ENCODE data around the gene FAM219A. TPM values are rescaled to one million over a fixed set of nuclear protein-coding genes. Genes with fewer than 3 reads are reported as not detected.
A peak's percentile ranks its signal among the peaks of the same experiment; 100 is the strongest.

FAM219A gene
- total RNA-seq, 1 donor from 2014 or later: 13.4 TPM

DNA sequence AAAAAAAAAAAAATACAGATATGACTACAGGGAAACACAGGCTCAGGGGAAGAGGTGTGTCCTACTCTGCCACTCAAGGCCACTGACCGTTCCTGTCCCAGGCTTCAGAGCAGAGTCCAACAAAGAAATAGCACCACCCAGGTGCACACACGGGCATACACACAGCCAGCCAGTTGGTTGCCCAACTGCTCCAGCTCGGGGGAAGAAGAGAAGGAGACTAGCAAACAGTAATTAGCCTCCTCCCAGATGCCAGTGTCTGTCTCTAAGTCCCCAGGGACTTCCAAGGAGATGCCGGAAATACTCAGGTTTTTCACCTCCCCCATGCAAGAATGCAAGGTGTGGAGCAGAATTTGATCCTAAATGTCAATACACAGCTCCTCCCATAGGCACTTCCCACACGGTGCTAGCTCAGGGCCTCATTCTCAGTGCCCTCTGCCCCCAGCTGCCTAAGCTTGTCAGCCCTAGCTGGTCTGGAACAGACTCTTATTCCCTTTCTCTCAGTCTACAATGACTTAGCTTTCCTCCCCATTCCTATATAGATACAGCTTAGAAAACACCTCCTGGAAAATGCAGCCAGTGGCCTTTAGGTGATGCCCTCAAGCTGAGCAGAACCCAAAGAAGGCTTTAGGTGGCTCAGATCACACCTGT, 83.3 kb downstream of the FAM219A start:
- Mint-ChIP-seq H3K27ac (peak overlapping the region; percentile 90), H3K9me3 (no peaks in the 10 kb centered on the region), H3K36me3 (peaks cover 13% of the 10 kb centered on the region), H3K27me3 (peaks cover 21% of the 10 kb centered on the region), H3K4me1 (ENCODE audit: unreplicated experiment) (peaks cover 18% of the 10 kb centered on the region), H3K4me3 (peak overlapping the region; percentile 91)
- no peak for DNase-seq (ENCODE audit: extremely low spot score, unreplicated experiment)
- TF ChIP-seq, protein P1, sequence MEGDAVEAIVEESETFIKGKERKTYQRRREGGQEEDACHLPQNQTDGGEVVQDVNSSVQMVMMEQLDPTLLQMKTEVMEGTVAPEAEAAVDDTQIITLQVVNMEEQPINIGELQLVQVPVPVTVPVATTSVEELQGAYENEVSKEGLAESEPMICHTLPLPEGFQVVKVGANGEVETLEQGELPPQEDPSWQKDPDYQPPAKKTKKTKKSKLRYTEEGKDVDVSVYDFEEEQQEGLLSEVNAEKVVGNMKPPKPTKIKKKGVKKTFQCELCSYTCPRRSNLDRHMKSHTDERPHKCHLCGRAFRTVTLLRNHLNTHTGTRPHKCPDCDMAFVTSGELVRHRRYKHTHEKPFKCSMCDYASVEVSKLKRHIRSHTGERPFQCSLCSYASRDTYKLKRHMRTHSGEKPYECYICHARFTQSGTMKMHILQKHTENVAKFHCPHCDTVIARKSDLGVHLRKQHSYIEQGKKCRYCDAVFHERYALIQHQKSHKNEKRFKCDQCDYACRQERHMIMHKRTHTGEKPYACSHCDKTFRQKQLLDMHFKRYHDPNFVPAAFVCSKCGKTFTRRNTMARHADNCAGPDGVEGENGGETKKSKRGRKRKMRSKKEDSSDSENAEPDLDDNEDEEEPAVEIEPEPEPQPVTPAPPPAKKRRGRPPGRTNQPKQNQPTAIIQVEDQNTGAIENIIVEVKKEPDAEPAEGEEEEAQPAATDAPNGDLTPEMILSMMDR (conservative IDR thresholded peaks at IDR 0.05): no peak

DNA sequence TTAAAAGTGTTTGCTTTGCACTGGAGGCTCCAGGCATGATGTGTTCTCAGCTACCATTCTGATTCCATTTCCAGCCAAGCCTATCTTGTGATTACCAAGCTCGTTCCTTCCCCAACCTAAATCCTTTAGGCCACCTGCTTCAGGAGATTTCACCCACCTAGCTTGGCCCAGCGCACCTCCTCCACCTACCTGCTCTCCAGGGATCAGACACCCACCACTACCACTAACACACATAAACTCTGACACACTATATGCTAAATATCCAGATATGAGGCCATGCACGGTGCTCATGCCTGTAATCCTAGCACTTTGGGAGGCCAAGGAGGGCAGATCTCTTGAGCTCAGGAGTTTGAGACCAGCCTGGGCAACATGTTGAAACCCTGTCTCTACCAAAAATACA, 84.0 kb downstream of the FAM219A start:
- peaks cover 16% of the 10 kb centered on the region for H3K4me1 Mint-ChIP-seq (ENCODE audit: unreplicated experiment)
- peak overlapping the region; percentile 7 for H3K4me3 Mint-ChIP-seq

DNA sequence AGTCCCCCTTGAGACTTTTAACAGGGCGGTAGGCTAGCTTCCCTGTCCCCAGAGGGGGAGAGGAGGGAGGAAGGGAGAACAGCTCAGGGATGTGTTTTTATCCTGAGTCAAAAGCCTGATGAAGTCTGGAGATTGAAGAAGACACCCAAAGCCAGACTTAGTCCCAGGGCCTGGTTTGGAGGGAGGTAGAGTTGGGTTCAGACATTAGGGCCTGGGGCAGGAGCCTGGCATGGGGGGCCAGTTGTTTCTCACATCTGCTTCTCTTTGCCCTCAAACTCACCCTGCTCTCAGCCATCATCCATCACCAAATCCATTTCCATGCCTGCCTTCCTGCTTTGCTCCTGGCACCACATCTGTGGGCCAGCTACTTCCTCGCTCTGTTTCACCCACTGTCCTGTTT, 84.6 kb downstream of the FAM219A start:
- Mint-ChIP-seq H3K27me3 (peaks cover 8% of the 10 kb centered on the region), H3K36me3 (peaks cover 17% of the 10 kb centered on the region), H3K4me1 (ENCODE audit: unreplicated experiment) (peaks cover 12% of the 10 kb centered on the region), H3K9me3 (peaks cover 2% of the 10 kb centered on the region), H3K27ac (peak overlapping the region; percentile 11), H3K4me3 (peak overlapping the region; percentile 7)
- no peak for DNase-seq (ENCODE audit: extremely low spot score, unreplicated experiment)
- TF ChIP-seq, protein P1 (conservative IDR thresholded peaks at IDR 0.05): no peak

More for the DNA sequence above, 84.0 kb downstream of the FAM219A start:
- DNase-seq (ENCODE audit: extremely low spot score, unreplicated experiment): no peak
- H3K27ac Mint-ChIP-seq: peak overlapping the region; percentile 11
- TF ChIP-seq, protein P1 (conservative IDR thresholded peaks at IDR 0.05): no peak
- H3K36me3 Mint-ChIP-seq: peaks cover 16% of the 10 kb centered on the region
- no peaks in the 10 kb centered on the region for H3K9me3 Mint-ChIP-seq
- H3K27me3 Mint-ChIP-seq: peaks cover 14% of the 10 kb centered on the region

DNA sequence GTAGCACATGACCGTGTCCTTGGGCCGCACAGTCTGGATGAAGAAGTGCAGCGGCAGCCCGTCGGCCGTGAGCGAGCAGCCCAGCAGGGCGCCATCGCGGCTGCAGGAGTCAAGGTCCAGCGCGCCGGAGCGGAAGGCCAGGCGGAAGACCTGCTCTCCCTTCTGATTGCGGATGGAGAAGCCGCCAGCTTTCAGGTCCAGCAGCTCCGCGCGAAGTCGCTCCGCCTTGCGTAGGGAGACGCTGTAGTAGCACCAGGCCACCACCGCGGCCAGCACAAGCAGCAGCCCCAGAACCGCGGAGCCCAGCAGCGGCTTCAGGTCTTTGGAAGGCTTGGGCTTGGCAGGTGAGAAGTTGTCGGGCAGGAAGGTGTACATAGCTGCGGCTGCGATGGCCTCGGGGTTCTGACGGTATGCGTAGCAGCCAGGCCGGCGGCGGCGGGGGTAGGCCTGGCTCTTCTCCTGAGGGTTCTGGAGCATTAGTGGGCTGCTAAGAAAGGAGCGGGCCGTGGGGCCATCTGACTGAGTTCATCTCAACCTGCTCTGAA, 85.8 kb downstream of the FAM219A start:
- peaks cover 12% of the 10 kb centered on the region for H3K4me1 Mint-ChIP-seq (ENCODE audit: unreplicated experiment)
- peaks cover 7% of the 10 kb centered on the region for H3K9me3 Mint-ChIP-seq
- H3K27me3 Mint-ChIP-seq: no peaks in the 10 kb centered on the region
- peak overlapping the region; percentile 63 for H3K27ac Mint-ChIP-seq
- TF ChIP-seq, protein P1 (conservative IDR thresholded peaks at IDR 0.05): no peak
- no peak for DNase-seq (ENCODE audit: extremely low spot score, unreplicated experiment)
- peaks cover 22% of the 10 kb centered on the region for H3K36me3 Mint-ChIP-seq
- H3K4me3 Mint-ChIP-seq: no peak overlapping the region

DNA sequence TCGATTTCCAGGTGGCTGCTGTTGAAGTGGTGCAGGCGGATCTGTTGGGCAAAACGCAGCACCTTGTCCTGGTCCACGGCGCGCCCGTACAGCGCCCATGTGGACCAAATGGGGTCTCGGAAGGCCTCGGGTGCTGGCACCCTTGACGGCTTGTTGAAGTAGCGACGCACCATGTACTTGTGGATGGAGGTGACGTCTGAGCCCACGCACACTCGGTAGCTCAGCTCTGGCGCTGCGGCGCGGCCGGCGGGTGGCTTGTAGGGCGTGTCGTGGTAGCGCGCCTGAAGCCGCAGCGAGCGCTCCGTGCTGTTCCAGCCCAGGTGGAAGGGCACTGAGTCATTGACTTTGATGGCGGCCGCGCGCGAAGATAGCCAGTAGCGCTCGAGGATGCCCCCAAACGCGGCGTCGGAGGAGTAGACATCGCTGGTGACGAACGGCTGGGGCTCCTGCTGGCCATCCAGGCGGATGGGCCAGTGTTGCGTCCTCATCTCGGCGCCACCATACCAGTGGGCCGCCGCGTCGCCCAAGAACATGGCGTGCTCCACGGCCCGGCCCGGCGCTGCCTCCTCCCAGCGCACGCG, 86.4 kb downstream of the FAM219A start:
- Mint-ChIP-seq H3K4me3 (no peak overlapping the region), H3K9me3 (peaks cover 11% of the 10 kb centered on the region), H3K36me3 (peaks cover 26% of the 10 kb centered on the region), H3K27ac (no peak overlapping the region), H3K27me3 (no peaks in the 10 kb centered on the region), H3K4me1 (ENCODE audit: unreplicated experiment) (peaks cover 12% of the 10 kb centered on the region)
- TF ChIP-seq, protein P1 (conservative IDR thresholded peaks at IDR 0.05): no peak
- no peak for DNase-seq (ENCODE audit: extremely low spot score, unreplicated experiment)

All from type B pancreatic cell (in vitro differentiated cells).